Heart left ventricle (tissue), 16 donors: ENCODE data around the gene MYO5A. TPM values are rescaled to one million over a fixed set of nuclear protein-coding genes. Genes with fewer than 3 reads are reported as not detected.
"Not testable (repeated sequence)": the region's sequence is repeated elsewhere in the genome, so short reads cannot be mapped to it uniquely, and the experiment has no call there.

ENCODE experiments used
- ATAC-seq, 4 donors: fragments of 200-7000 bp; cut with Tn5 transposase; one replicate each; pipeline ENCODE4 v1.9.1; 2020 to 2022; ENCODE audit warnings: moderate library complexity in 4 of 4, mild to moderate bottlenecking in 3 of 4, moderate number of reproducible peaks in 1 of 4
- DNase-seq, 5 donors: peaks; one replicate each; pipeline ENCODE4 v3.0.0-alpha.2; 2020
- H3K27ac ChIP-seq, 12 donors: fragments of 200-600 bp; sonication (generic) in 4 of 12; one replicate each; pipeline versions ENCODE4 v1.5.0 to v1.8.0; 2016 to 2022; ENCODE audit warnings: mild to moderate bottlenecking in 2 of 12
- H3K27me3 ChIP-seq, 9 donors: fragments of 200-600 bp; sonication (generic) in 2 of 9; one replicate each; pipeline versions ENCODE4 v1.5.1 to v1.8.0; 2016 to 2022; ENCODE audit warnings: mild to moderate bottlenecking in 3 of 9
- H3K36me3 ChIP-seq, 9 donors: fragments of 200-600 bp; sonication (generic) in 2 of 9; one replicate each; pipeline versions ENCODE4 v1.5.0 to v1.8.0; 2018 to 2022; ENCODE audit warnings: mild to moderate bottlenecking in 2 of 9
- H3K4me1 ChIP-seq, 12 donors: fragments of 200-600 bp; sonication (generic) in 4 of 12; one replicate each; pipeline versions ENCODE4 v1.5.0 to v1.8.0; 2016 to 2022; ENCODE audit warnings: mild to moderate bottlenecking in 3 of 12
- H3K4me3 ChIP-seq, 12 donors: fragments of 200-600 bp; sonication (generic) in 4 of 12; one replicate each; pipeline versions ENCODE4 v1.5.0 to v1.8.0; 2017 to 2022; ENCODE audit warnings: mild to moderate bottlenecking in 9 of 12, moderate library complexity in 4 of 12
- H3K9me3 ChIP-seq, 12 donors: fragments of 200-600 bp; sonication (generic) in 4 of 12; one replicate each; pipeline versions ENCODE4 v1.5.0 to v1.8.0; 2016 to 2022; ENCODE audit warnings: mild to moderate bottlenecking in 1 of 12
- POLR2A ChIP-seq, 2 donors: fragments of 450-650 bp; IDR thresholded peaks; one replicate each; pipeline ENCODE4 v1.6.1; 2017; ENCODE audit warnings: antibody characterized with exemption in 2 of 2, mild to moderate bottlenecking in 2 of 2, moderate library complexity in 2 of 2
- WGBS, 4 donors: extraction: QIAGEN DNeasy Blood & Tissue Kit in 2 of 4; methylation state at CpG; one replicate each; pipeline versions ENCODE4 v1.1.5 to v1.1.7; 2013 to 2018; 5-methylcytosine and 5-hydroxymethylcytosine counted together
- intact Hi-C, 10 donors: fragments of 100-400 bp; cut with DNase I; formaldehyde crosslinking; loops; one replicate each; pipeline versions ENCODE4 v1.11.1 to v1.14.2; 2022
- polyA plus RNA-seq, 2 donors: library from polyadenylated mRNA; stranded (reverse); fragments of 200-250 nt; gene quantifications; one replicate each; pipeline ENCODE4 v1.2.3, GENCODE V29; 2013
- total RNA-seq, 9 donors: library from RNA; depleted of rRNA in 2 of 9; stranded (reverse); fragments of >200 nt in 2 of 9; fragmentation: NEBNext Ultra II Directional in 3 of 9; extraction: Animal tissue kit (Norgen Biotek cat#: 25700) in 3 of 9; gene quantifications; one replicate each; pipeline versions ENCODE4 v1.1.0 to v1.2.4, GENCODE V29; 2016 to 2023
- TF ChIP-seq, protein P1 (sequence below), 12 donors: fragments of 200-600 bp; sonication (generic) in 4 of 12; IDR thresholded peaks; one replicate each; pipeline versions ENCODE4 v1.5.0 to v1.8.0; 2018 to 2022; ENCODE audit warnings: antibody characterized with exemption in 12 of 12, mild to moderate bottlenecking in 5 of 12
- donor health status: ischemic (EF 13 %, LVEDD 7.1; RV severe dilation, severe dysfunction).
- donor health status: healthy with polysubstance abuse.
- donor health status: DM: no; HTN: yes; CAD: no.
- donor health status: DM: no; HTN: no; CAD: no.
- donor health status: ischemic (EF 25% LVEDD 6.9; RV normal size, moderate dysfunction).
- donor health status: ischemic (EF 25% LVEDD 5.7; RV mildly dilated, moderate dysfunction).
- donor health status: healthy.
- donor health status: DM: yes; HTN: yes; CAD: no.
- donor health status: ischemic (EF 35%, LVEDD 5.7; RV mildly dilated, moderate dysfunction).
- donor health status: nonischemic (EF 11% LVEDD 7.7; RV severe dilation, severe dysfunction).
- donor health status: DM: yes; HTN: yes; CAD: no.
- donor health status: PGD.
- donor health status: ischemic (EF 29% LVEDD 5.4; RV normal size, mild dysfunction).
- donor health status: nonischemic (EF 23%, LVEDD 6.1; RV moderate dilation, normal function).

The MYO5A gene
- total and polyA plus RNA-seq, 11 donors: 3.2 to 29.6 (median 6.9) TPM

DNA sequence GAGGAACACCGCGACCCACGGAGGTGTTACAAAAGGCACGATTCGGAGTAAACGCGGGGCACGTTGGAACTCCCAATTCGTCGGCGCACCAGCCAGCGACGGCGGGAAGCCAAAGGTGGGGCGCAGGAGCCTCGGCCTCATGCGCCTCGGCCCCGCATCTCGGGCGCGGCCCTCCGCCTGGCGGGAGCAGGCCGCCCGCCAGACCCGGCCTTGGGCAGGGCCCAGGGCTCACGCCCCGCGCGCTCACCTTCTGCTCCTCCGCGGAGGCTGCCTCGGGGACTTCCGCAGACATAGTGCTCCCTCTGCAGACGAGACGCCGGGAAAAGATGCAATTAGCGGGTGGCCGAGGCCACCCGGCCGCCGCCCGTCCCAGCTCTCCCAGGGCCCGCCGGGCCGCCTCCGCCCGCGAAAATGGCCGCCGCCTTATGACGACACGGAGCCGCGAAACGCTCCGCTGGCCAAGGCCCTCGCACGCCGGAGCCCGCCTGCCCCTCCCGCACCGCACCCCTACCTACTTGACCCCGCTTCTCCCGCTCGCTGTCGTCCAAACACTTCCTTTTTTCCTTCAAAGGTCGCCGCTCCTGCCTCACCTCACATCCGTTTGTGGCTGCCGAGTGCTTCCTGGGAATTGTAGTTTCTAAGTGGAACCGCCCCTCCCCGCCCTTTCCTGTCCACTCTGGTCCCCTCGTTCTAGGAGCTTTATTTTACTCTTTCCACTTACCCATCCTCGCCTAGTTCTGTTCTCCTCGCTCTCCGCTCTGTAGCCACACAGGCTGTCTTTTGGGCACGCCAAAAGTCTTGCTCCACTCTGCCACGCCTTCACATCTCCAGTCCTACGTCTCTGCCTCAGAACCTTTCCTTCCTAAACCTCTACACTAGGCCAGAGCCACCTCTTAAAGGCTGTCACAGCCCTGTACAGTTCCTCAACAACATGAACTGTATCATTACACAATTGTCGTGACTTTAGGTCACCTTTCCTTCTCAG lies 40.2 kb upstream of the MYO5A start, which contains the start of gene ARPP19:
ARPP19 (minus strand) TSS at position 430 of the 985 bp plus-strand sequence; CDS start at position 292, 138 bp downstream.
- Histone ChIP-seq H3K9me3 (no peaks in the 10 kb centered on the region), H3K27ac (peak within 1 kb of the TSS; percentile 78 to 96 (median 94)), H3K4me3 (peak within 1 kb of the TSS; percentile 63 to 94 (median 77)), H3K27me3 (no peaks in the 10 kb centered on the region), H3K36me3 (peaks cover 0 to 4% (median 0%) of the 10 kb centered on the region in 9 donors), H3K4me1 (peaks cover 2 to 47% (median 33%) of the 10 kb centered on the region in 12 donors)
- peak; percentile 80 to 96 (median 92) for ATAC-seq
- intact Hi-C loops: loop anchor here in 5 of 10 donors (2.0 to 10.0 kb wide), 5 partner anchors 42 to 314 kb away; partner anchors contain the start of genes ATOSA (in 1 of the 5) and MYO5A (in 1 of the 5)
- peak in 1 of 2 donors; percentile 76 for TF ChIP-seq POLR2A (IDR thresholded peaks at IDR 0.05)
- TF ChIP-seq, protein P1, sequence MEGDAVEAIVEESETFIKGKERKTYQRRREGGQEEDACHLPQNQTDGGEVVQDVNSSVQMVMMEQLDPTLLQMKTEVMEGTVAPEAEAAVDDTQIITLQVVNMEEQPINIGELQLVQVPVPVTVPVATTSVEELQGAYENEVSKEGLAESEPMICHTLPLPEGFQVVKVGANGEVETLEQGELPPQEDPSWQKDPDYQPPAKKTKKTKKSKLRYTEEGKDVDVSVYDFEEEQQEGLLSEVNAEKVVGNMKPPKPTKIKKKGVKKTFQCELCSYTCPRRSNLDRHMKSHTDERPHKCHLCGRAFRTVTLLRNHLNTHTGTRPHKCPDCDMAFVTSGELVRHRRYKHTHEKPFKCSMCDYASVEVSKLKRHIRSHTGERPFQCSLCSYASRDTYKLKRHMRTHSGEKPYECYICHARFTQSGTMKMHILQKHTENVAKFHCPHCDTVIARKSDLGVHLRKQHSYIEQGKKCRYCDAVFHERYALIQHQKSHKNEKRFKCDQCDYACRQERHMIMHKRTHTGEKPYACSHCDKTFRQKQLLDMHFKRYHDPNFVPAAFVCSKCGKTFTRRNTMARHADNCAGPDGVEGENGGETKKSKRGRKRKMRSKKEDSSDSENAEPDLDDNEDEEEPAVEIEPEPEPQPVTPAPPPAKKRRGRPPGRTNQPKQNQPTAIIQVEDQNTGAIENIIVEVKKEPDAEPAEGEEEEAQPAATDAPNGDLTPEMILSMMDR (IDR thresholded peaks at IDR 0.05): peak in 8 of 12 donors; percentile 9 to 49 (median 21)
- DNase-seq: peak; percentile 88 to 94 (median 90)
- WGBS, 4 donors: 5 to 6% (median 5%) methylated on average over 69 to 82 of the region's 82 CpGs

DNA sequence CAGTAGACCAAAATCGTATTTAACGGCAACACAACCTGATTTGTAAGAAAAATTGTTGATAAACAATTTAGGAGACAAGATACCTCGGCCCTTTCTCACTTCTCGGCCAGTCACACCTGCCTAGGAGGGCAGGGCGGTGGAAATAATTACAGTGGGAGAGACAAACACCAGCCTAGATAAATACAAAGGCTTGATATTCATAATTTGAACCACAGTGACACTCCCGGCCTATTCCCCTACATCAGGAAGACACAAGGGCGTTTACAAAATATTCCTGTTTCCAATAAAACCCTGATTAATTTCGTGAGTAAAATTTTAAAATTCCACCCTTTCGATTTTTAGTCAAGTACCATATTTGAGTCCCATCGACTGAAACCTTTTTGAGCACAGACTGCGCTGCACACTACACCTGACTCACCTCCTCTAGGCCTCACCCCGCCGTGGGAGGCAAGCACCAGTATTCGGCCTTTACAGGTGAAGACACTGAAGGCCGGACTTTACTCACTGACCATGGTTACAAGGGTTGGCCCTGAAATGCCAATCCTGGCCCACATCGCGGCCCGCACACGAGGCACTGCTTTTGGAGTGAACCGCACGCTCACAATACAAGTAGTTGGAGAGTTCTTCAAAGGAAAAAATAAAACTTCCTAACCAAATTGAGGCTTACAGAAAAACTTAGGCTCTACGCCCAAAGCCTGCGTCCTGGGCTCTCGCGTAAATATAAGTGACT lies 39.4 kb upstream of the MYO5A start:
- intact Hi-C loops: loop anchor here in 5 of 10 donors (2.0 to 10.0 kb wide), 5 partner anchors 41 to 313 kb away; partner anchors contain the start of genes ATOSA (in 1 of the 5) and MYO5A (in 1 of the 5)
- DNase-seq (peak in 1 of 5 donors; percentile 31), ATAC-seq (peak; percentile 7 to 25 (median 14))
- TF ChIP-seq, protein P1 (IDR thresholded peaks at IDR 0.05): no peak
- TF ChIP-seq POLR2A (IDR thresholded peaks at IDR 0.05): no peak
- H3K4me1 ChIP-seq: peaks cover 2 to 55% (median 38%) of the 10 kb centered on the region in 12 donors
- peaks cover 0 to 4% (median 0%) of the 10 kb centered on the region in 9 donors for H3K36me3 ChIP-seq
- peak overlapping the region; percentile 78 to 96 (median 94) for H3K27ac ChIP-seq
- no peaks in the 10 kb centered on the region for H3K27me3 ChIP-seq
- H3K4me3 ChIP-seq: peak overlapping the region; percentile 63 to 94 (median 77)
- WGBS, 4 donors: 2 to 4% (median 3%) methylated on average over 25 of the region's 25 CpGs
- H3K9me3 ChIP-seq: no peaks in the 10 kb centered on the region

DNA sequence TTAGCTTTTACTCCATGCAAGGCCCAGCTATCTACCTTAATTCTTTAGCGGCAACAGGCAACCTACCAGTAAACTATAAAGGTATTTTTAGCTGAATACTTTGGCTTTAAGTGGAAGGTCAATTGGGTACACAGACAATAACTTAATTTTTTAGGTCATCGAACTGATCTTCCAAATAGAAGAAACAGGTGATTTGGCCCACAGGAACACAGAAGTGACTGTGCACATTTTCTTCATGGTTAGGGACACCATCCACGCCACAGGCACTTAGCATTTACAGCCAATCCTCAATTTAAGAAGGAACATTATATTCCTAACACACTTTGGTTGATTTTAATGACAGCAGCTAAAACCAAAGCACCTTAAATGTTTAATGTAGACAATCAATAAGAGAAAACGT lies 38.2 kb upstream of the MYO5A start:
- Histone ChIP-seq H3K4me1 (peaks cover 2 to 62% (median 45%) of the 10 kb centered on the region in 12 donors), H3K27me3 (no peaks in the 10 kb centered on the region), H3K9me3 (no peaks in the 10 kb centered on the region), H3K4me3 (peak overlapping the region in 11 of 12 donors; percentile 10 to 94 (median 76)), H3K36me3 (peaks cover 0 to 4% (median 0%) of the 10 kb centered on the region in 9 donors), H3K27ac (peak overlapping the region; percentile 28 to 96 (median 81))
- intact Hi-C loops: loop anchor here in 5 of 10 donors (5.0 to 10.0 kb wide), 4 partner anchors 40 to 312 kb away; partner anchors contain the start of gene MYO5A (in 1 of the 5)
- TF ChIP-seq, protein P1 (IDR thresholded peaks at IDR 0.05): no peak
- no peak for TF ChIP-seq POLR2A (IDR thresholded peaks at IDR 0.05)
- 38 to 47% (median 46%) methylated on average over 4 of the region's 4 CpGs for WGBS, 4 donors
- ATAC-seq: no peak
- no peak for DNase-seq

DNA sequence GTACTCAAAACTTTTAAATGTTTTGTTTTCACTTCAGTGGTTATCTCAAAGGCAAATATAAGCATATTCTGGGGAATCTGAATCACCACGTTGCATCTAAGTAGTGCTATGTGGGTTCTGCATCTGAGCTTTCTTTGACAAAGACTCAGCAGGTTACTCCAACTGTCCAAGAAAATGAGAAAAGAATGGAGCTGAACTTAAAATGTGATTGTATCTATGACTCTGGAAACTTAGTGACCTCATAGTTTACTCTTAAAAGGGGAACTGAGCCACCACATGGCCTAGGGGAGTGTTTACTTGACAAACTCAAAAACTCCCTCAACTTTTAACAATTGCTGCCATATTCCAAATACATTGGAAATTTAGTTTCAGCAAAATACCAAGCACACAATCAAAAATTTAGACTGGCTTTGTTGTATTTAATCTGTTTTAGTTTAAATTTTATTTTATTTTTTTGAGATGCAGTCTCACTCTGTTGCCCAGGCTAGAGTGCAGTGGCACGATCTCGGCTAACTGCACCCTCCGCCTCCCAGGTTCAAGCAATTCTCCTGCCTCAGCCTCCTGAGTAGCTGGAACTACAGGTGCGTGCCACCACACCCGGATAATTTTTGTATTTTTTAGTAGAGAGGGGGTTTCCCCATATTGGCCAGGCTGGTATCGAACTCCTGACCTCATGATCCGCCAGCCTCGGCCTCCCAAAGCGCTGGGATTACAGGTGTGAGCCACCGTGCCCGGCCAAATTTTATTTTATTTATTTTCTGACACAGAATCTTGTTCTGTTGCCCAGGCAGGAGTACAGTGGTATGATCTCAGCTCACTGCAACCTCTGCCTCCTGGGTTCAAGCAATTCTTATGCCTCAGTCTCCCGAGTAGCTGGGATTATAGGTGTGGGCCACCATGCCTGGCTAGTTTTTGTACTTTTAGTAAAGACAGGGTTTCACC lies 37.0 kb upstream of the MYO5A start:
- not testable (repeated sequence) for H3K9me3 ChIP-seq, H3K4me3 ChIP-seq, H3K36me3 ChIP-seq, ATAC-seq, DNase-seq, H3K27me3 ChIP-seq
- peak overlapping the region in 9 of 12 donors; percentile 15 to 96 (median 84) for H3K27ac ChIP-seq
- WGBS, 4 donors: 91 to 94% (median 93%) methylated on average over 13 of the region's 13 CpGs
- intact Hi-C loops: loop anchor here in 5 of 10 donors (5.0 to 10.0 kb wide), 4 partner anchors 38 to 311 kb away; partner anchors contain the start of gene MYO5A (in 1 of the 5)
- H3K4me1 ChIP-seq: peaks cover 2 to 74% (median 53%) of the 10 kb centered on the region in 12 donors
